ENCODE data around the gene DNAJC21. TPM values are rescaled to one million over a fixed set of nuclear protein-coding genes. Genes with fewer than 3 reads are reported as not detected.

The DNAJC21 gene
- total and polyA plus RNA-seq, 2 of the 4 experiments (the other 2 are of a cell fraction) = 8.8 to 12.7 TPM

DNA sequence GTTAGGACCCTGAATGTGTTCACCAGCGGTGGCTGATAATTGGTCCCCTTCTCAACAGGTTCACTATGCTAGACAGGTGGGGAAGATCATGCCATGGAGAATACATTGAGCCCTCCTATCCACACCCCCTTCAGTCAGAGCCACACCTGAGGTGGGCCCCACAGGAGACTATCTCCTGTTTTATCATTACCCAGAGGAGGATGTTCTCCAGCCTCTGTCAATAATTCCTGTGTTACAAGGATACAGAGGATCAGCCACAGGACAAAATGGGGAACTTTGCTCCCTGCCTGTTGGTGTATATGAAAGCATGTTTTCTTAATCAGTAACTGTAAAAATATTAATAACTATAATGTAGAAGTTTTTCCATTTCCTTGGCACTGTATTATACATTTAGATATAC is 40.0 kb upstream of the DNAJC21 start:
- Histone ChIP-seq H2AFZ (replicated peaks; ENCODE audit: low read length, poor library complexity) (no peak overlapping the region), H3K56ac (ENCODE audit: extremely low read depth, insufficient read depth, low read length) (no peak overlapping the region), H3K23ac (ENCODE audit: low read depth, low read length) (no peak overlapping the region), H2AK5ac (ENCODE audit: low read depth, low read length) (no peak overlapping the region), H4K91ac (ENCODE audit: insufficient read depth, low read depth, low read length) (no peak overlapping the region), H3K4ac (ENCODE audit: low read depth, low read length) (no peak overlapping the region), H3K18ac (ENCODE audit: low read depth, low read length) (no peak overlapping the region), H3K9ac (ENCODE audit: low read depth, low read length) (no peak overlapping the region), H3K14ac (replicated peaks; ENCODE audit: low read depth, low read length) (no peak overlapping the region), H4K5ac (ENCODE audit: low read depth, low read length) (no peak overlapping the region), H2BK20ac (ENCODE audit: low read depth, low read length) (no peak overlapping the region), H3K9me3 (ENCODE audit: control insufficient read depth, insufficient read depth, low read length) (no peaks in the 10 kb centered on the region), H3K9me1 (ENCODE audit: insufficient read depth, low read length) (no peaks in the 10 kb centered on the region), H3K4me3 (ENCODE audit: insufficient read depth, low read depth, low read length) (no peak overlapping the region), H2AK9ac (replicated peaks; ENCODE audit: low read depth, low read length, poor library complexity) (no peak overlapping the region), H3K4me2 (ENCODE audit: low read depth, low read length) (no peak overlapping the region), H2BK120ac (ENCODE audit: low read depth, low read length) (no peak overlapping the region), H3K27ac (ENCODE audit: insufficient read depth, low read length) (no peak overlapping the region), H3K4me1 (ENCODE audit: control insufficient read depth, insufficient read depth, low read length) (no peaks in the 10 kb centered on the region), H3K27me3 (ENCODE audit: control insufficient read depth, insufficient read depth, low read length) (peaks cover 2% of the 10 kb centered on the region; the same call in 1 of the 2 replicates), H2BK5ac (ENCODE audit: low read depth, low read length, poor library complexity, severe bottlenecking) (no peak overlapping the region), H2BK15ac (ENCODE audit: low read depth, low read length) (no peak overlapping the region), H3K36me3 (ENCODE audit: control insufficient read depth, insufficient read depth, low read length) (no peaks in the 10 kb centered on the region), H3K79me1 (ENCODE audit: low read depth in 1 of 2, low read length in 2 of 2) (no peaks in the 10 kb centered on the region), H4K8ac (ENCODE audit: low read depth in 2 of 2, low read length in 2 of 2) (no peak overlapping the region), H4K20me1 (ENCODE audit: insufficient read depth, low read length) (no peaks in the 10 kb centered on the region)
- ChIA-PET CTCF (no interaction called here), POLR2A (ENCODE audit: unreplicated experiment) (no interaction called here)
- no TSS peak for BruUV-seq (replicated peaks)
- no peak for DNase-seq
- no CpG with 5 or more reads among the region's 1 CpG for WGBS, 2 experiments (ENCODE audit: extremely low coverage in 2 of 2, insufficient read length in 1 of 2)
- dilution Hi-C loops (cut with HindIII; ENCODE audit: low sequenced_read_pairs, unreplicated experiment) = no loop called here
- in situ Hi-C loops (cut with MboI; ENCODE audit: low sequenced_read_pairs) = loop anchor here (25.0 kb wide), 1 partner anchor 902 kb away; the partner anchor contains the start of gene SLC45A2
- no peak for ATAC-seq (ENCODE audit: low read depth)
- intact Hi-C loops (cut with micrococcal nuclease) = no loop called here
- TF ChIP-seq SMC3 (IDR thresholded peaks at IDR 0.05; ENCODE audit: low read depth, low read length) = no peak
- TF ChIP-seq BHLHE40 (IDR thresholded peaks at IDR 0.05; ENCODE audit: low read depth, low read length) = no peak

Measured in IMR-90 (cell line).